Colonic mucosa (tissue), 4 donors: ENCODE results near the gene CCDC80. TPM values are rescaled to one million over a fixed set of nuclear protein-coding genes. Genes with fewer than 3 reads are reported as not detected.

ENCODE experiments used
- DNase-seq: peaks from one replicate; pipeline ENCODE4 v3.0.0-alpha.2; 2020
- H3K27ac ChIP-seq: fragments of 200-600 bp; one replicate; pipeline ENCODE4 v1.8.0; 2021
- H3K27me3 ChIP-seq: fragments of 200-600 bp; one replicate; pipeline ENCODE4 v1.8.0; 2021
- H3K36me3 ChIP-seq: fragments of 200-600 bp; one replicate; pipeline ENCODE4 v1.8.0; 2021
- H3K4me1 ChIP-seq: fragments of 200-600 bp; one replicate; pipeline ENCODE4 v1.8.0; 2021; ENCODE audit warnings: mild to moderate bottlenecking
- H3K4me3 ChIP-seq: fragments of 200-600 bp; one replicate; pipeline ENCODE4 v1.8.0; 2021
- H3K9ac ChIP-seq, 2 donors: one replicate each; pipeline ENCODE4 v1.7.0; 2013; ENCODE audit warnings: control low read depth in 2 of 2, low read depth in 2 of 2, low read length in 2 of 2
- H3K9me3 ChIP-seq: fragments of 200-600 bp; one replicate; pipeline ENCODE4 v1.8.0; 2021
- intact Hi-C: fragments of 100-400 bp; cut with DNase I; formaldehyde crosslinking; loops from one replicate; pipeline ENCODE4 v1.14.1; 2022
- total RNA-seq, 2 donors: library from RNA; stranded (reverse); fragmentation: NEBNext Ultra II Directional in 1 of 2; extraction: Animal tissue kit (Norgen Biotek cat#: 25700) in 1 of 2; gene quantifications; one replicate each; pipeline ENCODE4 v1.2.1, GENCODE V29; 2021
- TF ChIP-seq, protein P1 (sequence below): fragments of 200-600 bp; IDR thresholded peaks from one replicate; pipeline ENCODE4 v1.8.0; 2022; ENCODE audit warnings: antibody characterized with exemption, mild to moderate bottlenecking
- donor health status: healthy.
- donor health status: DM: no; HTN: no; CAD: no.
- donor health status: DM: no; HTN: no; CAD: no.

Gene CCDC80
- total RNA-seq, 2 donors from 2014 or later: 7.1 to 36.6 TPM

DNA sequence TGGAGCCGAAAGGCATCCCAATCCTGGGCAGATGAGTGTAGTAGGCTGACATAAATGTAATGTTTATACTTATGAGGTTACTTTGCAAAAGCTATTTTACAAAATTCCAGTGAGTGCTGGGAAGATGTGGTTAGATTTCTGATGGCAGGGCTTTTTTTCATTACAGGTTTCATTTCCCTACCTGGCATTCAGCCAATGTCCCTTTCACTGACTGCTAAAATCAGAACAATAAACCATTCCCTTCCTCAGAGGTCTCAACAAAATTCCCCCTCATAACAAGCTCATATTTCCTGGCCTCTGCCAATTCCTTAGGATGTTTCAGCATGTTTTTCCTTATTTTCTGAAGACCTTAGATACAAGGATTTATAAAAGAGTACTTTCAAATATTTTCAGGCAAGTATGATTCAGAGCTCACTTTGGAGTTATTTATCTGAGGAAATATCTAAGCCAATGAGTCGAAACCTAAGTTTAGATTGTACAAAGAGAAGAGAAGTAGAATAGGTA lies 40.9 kb upstream of the CCDC80 start:
- Histone ChIP-seq H3K9ac (no peak overlapping the region), H3K9me3 (no peaks in the 10 kb centered on the region), H3K27me3 (no peaks in the 10 kb centered on the region), H3K27ac (no peak overlapping the region), H3K36me3 (no peaks in the 10 kb centered on the region), H3K4me1 (no peaks in the 10 kb centered on the region), H3K4me3 (no peak overlapping the region)
- DNase-seq: no peak
- TF ChIP-seq, protein P1, sequence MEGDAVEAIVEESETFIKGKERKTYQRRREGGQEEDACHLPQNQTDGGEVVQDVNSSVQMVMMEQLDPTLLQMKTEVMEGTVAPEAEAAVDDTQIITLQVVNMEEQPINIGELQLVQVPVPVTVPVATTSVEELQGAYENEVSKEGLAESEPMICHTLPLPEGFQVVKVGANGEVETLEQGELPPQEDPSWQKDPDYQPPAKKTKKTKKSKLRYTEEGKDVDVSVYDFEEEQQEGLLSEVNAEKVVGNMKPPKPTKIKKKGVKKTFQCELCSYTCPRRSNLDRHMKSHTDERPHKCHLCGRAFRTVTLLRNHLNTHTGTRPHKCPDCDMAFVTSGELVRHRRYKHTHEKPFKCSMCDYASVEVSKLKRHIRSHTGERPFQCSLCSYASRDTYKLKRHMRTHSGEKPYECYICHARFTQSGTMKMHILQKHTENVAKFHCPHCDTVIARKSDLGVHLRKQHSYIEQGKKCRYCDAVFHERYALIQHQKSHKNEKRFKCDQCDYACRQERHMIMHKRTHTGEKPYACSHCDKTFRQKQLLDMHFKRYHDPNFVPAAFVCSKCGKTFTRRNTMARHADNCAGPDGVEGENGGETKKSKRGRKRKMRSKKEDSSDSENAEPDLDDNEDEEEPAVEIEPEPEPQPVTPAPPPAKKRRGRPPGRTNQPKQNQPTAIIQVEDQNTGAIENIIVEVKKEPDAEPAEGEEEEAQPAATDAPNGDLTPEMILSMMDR: no peak
- intact Hi-C loops: no loop called here

DNA sequence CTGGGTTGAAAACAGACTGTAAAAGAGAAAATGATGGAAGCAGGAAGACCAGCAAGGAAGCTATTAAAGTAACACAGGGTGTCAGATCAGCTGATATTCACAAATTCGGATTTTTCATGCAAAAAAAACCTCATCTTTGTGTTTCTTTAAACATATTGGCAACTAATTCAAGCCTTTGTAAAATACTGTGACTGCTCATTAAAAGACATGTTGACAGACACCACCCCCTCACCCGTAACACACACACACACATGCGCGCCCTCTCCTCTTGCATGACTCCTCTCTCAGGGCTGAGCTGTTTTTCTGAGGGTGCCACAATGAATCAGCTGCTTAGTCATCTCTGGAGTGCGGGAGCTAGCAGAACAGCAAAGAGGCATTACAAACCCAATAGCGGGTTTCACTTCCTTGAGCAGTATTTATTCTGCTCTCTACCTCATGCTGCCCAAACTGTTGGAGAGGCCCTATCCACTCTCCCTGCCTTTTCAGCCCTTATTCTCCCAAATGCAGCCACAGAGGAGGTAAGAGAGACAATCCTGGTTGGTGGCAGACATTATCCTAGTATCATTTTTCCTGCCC lies 35.8 kb upstream of the CCDC80 start:
- TF ChIP-seq, protein P1: no peak
- Histone ChIP-seq H3K4me3 (no peak overlapping the region), H3K27me3 (no peaks in the 10 kb centered on the region), H3K27ac (no peak overlapping the region), H3K9me3 (no peaks in the 10 kb centered on the region), H3K4me1 (no peaks in the 10 kb centered on the region), H3K36me3 (no peaks in the 10 kb centered on the region), H3K9ac (no peak overlapping the region)
- intact Hi-C loops: no loop called here
- peak; percentile 42 for DNase-seq

DNA sequence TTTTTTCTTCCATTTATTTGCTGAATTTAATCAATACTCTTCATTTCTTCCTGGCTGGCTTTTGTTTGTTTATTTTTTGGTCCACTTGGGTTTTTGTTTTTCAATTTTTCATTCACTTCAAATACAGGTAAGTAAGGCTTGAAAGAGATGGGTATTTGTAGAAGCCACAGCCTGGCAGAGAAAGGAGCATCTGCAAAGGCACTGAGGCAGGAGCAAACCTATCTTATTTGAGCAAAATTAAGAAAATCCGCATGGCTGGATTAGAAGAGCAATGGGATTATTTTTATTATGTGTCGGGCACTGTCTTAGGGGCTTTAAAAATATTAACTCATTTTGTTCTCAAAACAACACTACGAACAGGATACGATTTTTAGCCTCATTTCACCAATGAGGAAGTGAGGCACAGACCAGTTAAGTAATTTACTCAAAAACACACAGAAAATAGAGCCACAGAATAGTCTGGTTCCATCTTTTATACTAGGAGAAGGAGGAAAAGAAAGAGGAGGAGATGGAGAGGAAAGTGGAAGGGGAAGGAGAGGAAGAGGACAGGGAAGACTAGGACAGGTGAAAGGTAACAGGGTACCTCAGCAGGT lies 35.1 kb upstream of the CCDC80 start:
- Histone ChIP-seq H3K27me3 (no peaks in the 10 kb centered on the region), H3K4me1 (no peaks in the 10 kb centered on the region), H3K36me3 (no peaks in the 10 kb centered on the region), H3K27ac (no peak overlapping the region), H3K9me3 (no peaks in the 10 kb centered on the region), H3K4me3 (no peak overlapping the region), H3K9ac (no peak overlapping the region)
- DNase-seq: no peak
- TF ChIP-seq, protein P1: no peak
- intact Hi-C loops: no loop called here

DNA sequence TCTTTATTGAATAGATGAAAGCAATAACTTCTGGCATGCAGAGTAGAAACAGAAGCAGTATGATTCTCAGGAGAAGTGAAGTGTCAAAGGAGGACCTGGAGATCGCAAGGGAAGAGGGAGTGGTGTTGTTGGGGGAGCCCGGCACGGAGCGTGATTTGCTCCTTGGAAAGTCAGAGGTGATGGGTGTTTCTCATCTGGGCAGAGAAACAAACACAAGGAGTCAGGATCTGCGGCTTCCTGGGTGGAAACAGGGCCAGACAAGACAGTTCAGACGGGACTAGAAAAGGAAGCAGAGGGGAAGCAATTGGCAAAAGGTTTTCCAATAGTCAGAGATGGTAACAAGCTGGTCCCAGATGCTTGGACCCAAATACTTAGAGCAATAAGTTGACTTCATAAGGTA lies 34.4 kb upstream of the CCDC80 start:
- DNase-seq: no peak
- no peaks in the 10 kb centered on the region for H3K36me3 ChIP-seq
- H3K4me1 ChIP-seq: no peaks in the 10 kb centered on the region
- no peak overlapping the region for H3K27ac ChIP-seq
- no peaks in the 10 kb centered on the region for H3K27me3 ChIP-seq
- intact Hi-C loops: no loop called here
- H3K9me3 ChIP-seq: no peaks in the 10 kb centered on the region
- TF ChIP-seq, protein P1: no peak
- H3K9ac ChIP-seq: no peak overlapping the region
- H3K4me3 ChIP-seq: no peak overlapping the region

DNA sequence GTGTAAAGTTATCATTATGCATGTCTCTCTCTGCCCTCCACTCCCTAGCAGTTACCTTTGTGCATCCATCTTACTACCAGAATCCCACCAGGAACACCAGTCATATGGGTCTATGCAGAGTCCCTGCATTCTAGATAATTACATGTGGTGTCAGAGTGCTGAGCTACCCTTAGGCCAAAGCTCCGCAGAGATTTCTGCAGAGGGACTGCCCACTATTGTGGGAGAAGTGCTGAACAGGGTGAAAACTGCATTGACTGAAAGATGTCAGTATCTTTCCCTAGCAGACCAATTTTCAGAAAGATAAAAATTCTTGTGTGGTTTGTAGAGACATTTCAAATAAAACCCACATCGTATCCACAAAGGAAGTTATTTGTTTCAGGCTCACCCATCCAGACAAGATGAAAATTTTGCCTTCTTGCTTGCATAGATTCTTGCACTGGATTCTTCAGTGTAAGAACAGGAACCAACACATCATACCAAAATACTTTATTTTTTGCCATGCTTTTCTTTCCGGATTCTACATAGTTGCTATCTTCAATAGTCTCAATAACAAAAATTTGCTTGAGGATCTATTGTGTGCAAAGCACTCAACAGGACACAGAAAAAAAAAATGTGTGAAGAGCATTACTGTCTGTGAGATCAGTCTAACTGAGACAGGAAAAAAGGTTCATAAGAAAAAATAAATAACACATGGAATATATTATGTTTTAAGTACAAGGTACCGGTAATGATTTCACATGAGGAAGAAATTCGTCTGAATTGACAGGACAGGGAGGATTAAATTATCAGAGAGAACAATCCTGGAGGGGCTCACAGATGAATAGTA lies 32.0 kb upstream of the CCDC80 start:
- intact Hi-C loops: no loop called here

More for the DNA sequence above, 32.0 kb upstream of the CCDC80 start:
- Histone ChIP-seq H3K9ac (no peak overlapping the region), H3K27me3 (no peaks in the 10 kb centered on the region), H3K4me1 (no peaks in the 10 kb centered on the region), H3K36me3 (no peaks in the 10 kb centered on the region), H3K4me3 (no peak overlapping the region), H3K27ac (no peak overlapping the region), H3K9me3 (no peaks in the 10 kb centered on the region)
- TF ChIP-seq, protein P1: no peak
- DNase-seq: no peak
